ENCODE data around the gene FAM117A.
"Not testable (repeated sequence)": the region's sequence is repeated elsewhere in the genome, so short reads cannot be mapped to it uniquely, and the experiment has no call there.

Gene FAM117A

DNA sequence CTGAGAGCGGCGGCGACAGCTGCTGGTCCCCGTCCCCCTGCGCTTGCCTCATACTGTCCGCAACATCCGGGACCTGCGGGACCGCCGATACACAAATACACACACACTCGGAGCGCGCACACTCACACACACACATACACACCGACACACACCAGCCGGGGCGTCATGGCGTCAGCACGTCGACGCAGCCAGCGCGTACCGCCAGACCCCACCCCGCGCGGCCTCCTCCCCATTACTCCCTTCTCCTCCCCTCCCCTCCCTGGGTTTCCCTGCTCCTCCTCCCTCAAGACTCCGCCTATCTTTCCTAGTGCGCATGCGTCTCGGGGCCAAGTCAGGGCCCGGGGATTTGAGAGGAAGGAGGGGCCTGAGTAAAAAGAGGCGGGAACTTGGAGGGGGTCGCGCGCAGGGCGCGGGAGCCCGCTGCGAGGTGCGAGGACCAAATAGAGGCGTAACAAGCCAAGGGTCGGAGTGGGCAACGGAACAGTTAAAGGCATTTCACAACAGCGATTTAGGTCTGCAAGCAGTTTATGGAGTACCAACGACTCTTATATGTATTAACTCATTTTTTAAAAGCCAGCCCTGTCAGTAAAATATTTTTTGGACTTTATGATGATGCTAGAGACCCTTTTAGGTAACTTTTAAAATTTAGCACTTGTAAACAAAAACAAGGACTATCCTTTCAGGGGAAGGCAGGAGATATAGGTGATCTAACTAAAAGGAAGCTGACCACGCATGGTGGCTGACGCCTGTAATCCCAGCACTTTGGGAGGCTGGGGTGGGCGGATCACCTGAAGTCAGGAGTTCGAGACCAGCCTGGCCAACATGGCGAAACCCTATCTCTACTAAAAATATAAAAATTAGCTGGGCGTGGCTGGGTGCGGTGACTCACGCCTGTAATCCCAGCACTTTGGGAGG lies 85.7 kb downstream of the FAM117A start, which contains the start of gene SPOP:
SPOP (minus strand) TSS at position 165 of the 915 bp plus-strand sequence. CDS start 55,287 bp downstream, outside the sequence.
- DNase-seq (ENCODE audit: low read depth in 2 of 2) = peak; percentile 97 to 98

DNA sequence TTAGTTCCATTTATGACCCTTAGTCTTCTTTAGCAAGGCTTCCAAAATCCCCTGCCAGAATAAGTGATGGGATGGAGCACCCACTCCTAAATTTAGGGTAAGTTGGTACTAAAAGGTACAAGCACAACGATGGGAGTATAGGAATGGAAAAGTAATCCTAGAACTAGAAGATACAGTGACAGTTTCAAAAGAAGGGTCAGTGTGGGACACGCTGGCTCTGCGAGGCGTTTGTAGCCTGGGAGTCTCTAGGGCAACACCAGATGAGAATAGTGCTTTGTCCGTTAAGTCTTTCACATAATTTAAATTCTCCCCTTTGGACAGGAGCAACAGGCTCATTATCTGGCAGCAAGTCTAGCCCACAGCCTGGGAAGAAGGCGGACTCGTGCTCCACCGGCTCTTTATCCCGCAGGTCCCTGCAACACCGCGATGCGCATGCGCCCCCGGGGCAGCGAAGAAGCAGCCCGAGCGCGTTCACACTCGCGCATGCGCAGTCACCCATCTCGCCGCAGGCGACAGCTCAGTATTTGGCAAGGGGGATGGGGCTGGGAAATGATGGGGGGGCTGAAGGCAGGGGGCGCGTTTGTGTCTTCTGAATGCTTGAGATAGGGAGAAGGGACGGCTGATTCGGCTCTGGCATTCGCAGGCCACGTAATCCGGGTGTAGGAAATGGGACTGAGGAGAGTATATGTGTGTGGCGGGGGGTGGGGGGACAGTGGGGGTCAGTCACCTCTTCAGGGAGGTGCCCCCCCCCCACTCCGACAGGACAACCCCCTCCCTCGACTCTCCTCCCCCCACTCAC lies 86.6 kb downstream of the FAM117A start:
- peak; percentile 93 for DNase-seq (ENCODE audit: low read depth in 2 of 2)

GRCh38 chr17:49676276-49676868 lies 87.6 kb downstream of the FAM117A start:
- DNase-seq (ENCODE audit: low read depth in 2 of 2) = no peak

GRCh38 chr17:49674507-49674906 lies 89.4 kb downstream of the FAM117A start:
- no peak for DNase-seq (ENCODE audit: low read depth in 2 of 2)

- DNase-seq (ENCODE audit: low read depth in 2 of 2) = not testable (repeated sequence)
Measured at GRCh38 chr17:49673679-49674078, 90.3 kb downstream of the FAM117A start.

- no peak for DNase-seq (ENCODE audit: low read depth in 2 of 2)
Measured at GRCh38 chr17:49670641-49671040, 93.3 kb downstream of the FAM117A start.

DNA sequence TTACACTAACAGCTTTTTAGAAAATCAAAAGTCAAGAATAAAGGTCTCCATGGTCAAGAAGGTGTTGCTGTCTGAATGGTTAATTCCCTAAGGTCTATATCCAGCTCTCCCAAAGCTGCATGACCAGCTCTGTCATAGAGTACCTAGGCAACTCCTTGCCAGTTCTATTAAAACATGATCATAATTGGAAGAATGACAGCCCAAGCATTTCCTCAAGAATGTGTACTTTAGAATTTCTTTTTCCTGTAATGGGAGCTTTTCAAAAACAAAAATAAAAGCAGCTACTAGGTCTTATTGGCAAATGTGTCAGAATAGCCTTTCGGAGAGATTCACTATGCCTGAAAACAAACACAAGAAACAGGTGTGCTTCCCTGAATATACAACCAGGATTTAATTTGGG lies 93.9 kb downstream of the FAM117A start:
- no peak for DNase-seq (ENCODE audit: low read depth in 2 of 2)

DNA sequence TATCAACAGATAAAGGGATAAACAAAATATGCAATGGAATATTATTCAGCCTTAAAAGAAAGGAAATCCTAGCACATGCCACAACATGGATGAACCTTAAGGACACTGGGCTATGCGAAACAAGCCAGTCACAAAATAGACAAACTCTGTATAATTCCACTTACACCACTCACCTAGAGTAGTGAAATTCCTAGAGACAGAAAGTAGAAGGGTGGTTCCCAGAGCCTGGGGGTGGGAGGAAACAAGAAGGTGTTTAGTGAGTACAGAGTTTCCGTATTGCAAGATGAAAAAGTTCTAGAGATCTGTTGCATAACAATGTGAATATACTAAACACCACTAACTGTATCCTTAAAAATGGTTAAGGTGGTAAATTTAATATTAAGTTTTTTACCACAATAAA lies 96.1 kb downstream of the FAM117A start:
- DNase-seq (ENCODE audit: low read depth in 2 of 2) = no peak

- DNase-seq (ENCODE audit: low read depth in 2 of 2) = no peak
Measured at GRCh38 chr17:49664706-49665211, 99.2 kb downstream of the FAM117A start.

All from stimulated activated CD8-positive, alpha-beta memory T cell treated with anti-CD3 and anti-CD28 coated beads, Interleukin-15, amount 100 ng/mL, for 48 hours (primary cell).